ENCODE data around the gene OCIAD1.

- TF ChIP-seq, protein P1, sequence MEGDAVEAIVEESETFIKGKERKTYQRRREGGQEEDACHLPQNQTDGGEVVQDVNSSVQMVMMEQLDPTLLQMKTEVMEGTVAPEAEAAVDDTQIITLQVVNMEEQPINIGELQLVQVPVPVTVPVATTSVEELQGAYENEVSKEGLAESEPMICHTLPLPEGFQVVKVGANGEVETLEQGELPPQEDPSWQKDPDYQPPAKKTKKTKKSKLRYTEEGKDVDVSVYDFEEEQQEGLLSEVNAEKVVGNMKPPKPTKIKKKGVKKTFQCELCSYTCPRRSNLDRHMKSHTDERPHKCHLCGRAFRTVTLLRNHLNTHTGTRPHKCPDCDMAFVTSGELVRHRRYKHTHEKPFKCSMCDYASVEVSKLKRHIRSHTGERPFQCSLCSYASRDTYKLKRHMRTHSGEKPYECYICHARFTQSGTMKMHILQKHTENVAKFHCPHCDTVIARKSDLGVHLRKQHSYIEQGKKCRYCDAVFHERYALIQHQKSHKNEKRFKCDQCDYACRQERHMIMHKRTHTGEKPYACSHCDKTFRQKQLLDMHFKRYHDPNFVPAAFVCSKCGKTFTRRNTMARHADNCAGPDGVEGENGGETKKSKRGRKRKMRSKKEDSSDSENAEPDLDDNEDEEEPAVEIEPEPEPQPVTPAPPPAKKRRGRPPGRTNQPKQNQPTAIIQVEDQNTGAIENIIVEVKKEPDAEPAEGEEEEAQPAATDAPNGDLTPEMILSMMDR (IDR thresholded peaks at IDR 0.05) = no peak
- TF ChIP-seq EP300 (IDR thresholded peaks at IDR 0.05) = no peak
Observed at GRCh38 chr4:48812866-48813265, 18.0 kb upstream of the OCIAD1 start.
